K562 (cell line): ENCODE measurements around the gene ADGRB3. TPM values are rescaled to one million over a fixed set of nuclear protein-coding genes. Genes with fewer than 3 reads are reported as not detected.

Experiments used
- ATAC-seq: fragments of 200-7000 bp; cut with Tn5 transposase; 3 replicates; pipeline ENCODE4 v1.9.1; 2020; ENCODE audit warnings: moderate library complexity
- BruUV-seq: library from RNA; stranded (reverse); fragments of 400-500 nt; replicated peaks from 2 replicates; lab custom pipeline; 2021; lab: Mats Ljungman, UMichigan
- CTCF ChIA-PET: fragments of 300-600 bp; formaldehyde crosslinking; extraction: SDS; loops from one replicate; lab custom pipeline; 2021; ENCODE audit warnings: low intra/inter-chr PET ratio; lab: Yijun Ruan, JAX
- POLR2A ChIA-PET: fragments of 300-600, 350-650 bp; sonication (Branson Sonifier 250); formaldehyde crosslinking; extraction: SDS; loops from one replicate; lab custom pipeline; 2021; ENCODE audit warnings: antibody characterized with exemption, inconsistent platforms; lab: Yijun Ruan, JAX
- DNase-seq, 4 experiments: peaks; one replicate each; pipeline versions ENCODE4 v3.0.0 to v3.0.0-alpha.2; 2011 to 2018; ENCODE audit warnings: low spot score in 3 of 4, mixed read lengths in 3 of 4; ENCODE audit errors: extremely low read depth in 1 of 4
- FAIRE-seq: peaks from 2 replicates; lab custom pipeline; 2011; peaks lifted over from hg19 to GRCh38; lab: Jason Lieb, UNC
- H2AFZ ChIP-seq: 2 replicates; pipeline ENCODE4 v1.6.0; 2011; ENCODE audit warnings: low read depth, low read length, control low read depth, inconsistent platforms
- H3K27ac ChIP-seq: fragments of 200-600 bp; 3 replicates; pipeline ENCODE4 v1.8.0; 2011; ENCODE audit warnings: low read depth, mild to moderate bottlenecking, control low read depth, inconsistent platforms, low read length, moderate library complexity, mixed read lengths; ENCODE audit errors: extremely low read depth
- H3K27me3 ChIP-seq, 2 experiments: fragments of 300-600 bp in 1 of 2; 2 replicates in 1 of 2; 3 replicates in 1 of 2; pipeline versions ENCODE4 v1.6.0 to v1.8.0; 2011; ENCODE audit warnings: inconsistent platforms in 2 of 2, low read length in 2 of 2, mild to moderate bottlenecking in 1 of 2, mixed read lengths in 1 of 2, moderate library complexity in 1 of 2; ENCODE audit not compliant: control insufficient read depth in 2 of 2, insufficient read depth in 2 of 2
- H3K36me3 ChIP-seq: fragments of 300-600 bp; 3 replicates; pipeline ENCODE4 v1.8.0; 2011; ENCODE audit warnings: mild to moderate bottlenecking, low read length, inconsistent platforms; ENCODE audit not compliant: control insufficient read depth, insufficient read depth
- H3K4me1 ChIP-seq, 2 experiments: fragments of 200-600 bp in 1 of 2; replicated peaks in 1 of 2; 2 replicates in 1 of 2; 3 replicates in 1 of 2; pipeline versions ENCODE4 v1.5.1 to v1.8.0; 2011; ENCODE audit warnings: inconsistent platforms in 2 of 2, low read length in 2 of 2, mild to moderate bottlenecking in 1 of 2, mixed read lengths in 1 of 2, moderate library complexity in 1 of 2; ENCODE audit not compliant: control insufficient read depth in 2 of 2, insufficient read depth in 2 of 2
- H3K4me2 ChIP-seq: 2 replicates; pipeline ENCODE4 v1.6.1; 2011; ENCODE audit warnings: low read length, control low read depth, inconsistent platforms, mixed read lengths; ENCODE audit not compliant: insufficient read depth
- H3K4me3 ChIP-seq: fragments of 200-600 bp; sonication (generic), shearing (Covaris generic); 2 replicates; pipeline ENCODE4 v1.5.1; 2016; ENCODE audit warnings: control low read depth, inconsistent platforms
- H3K79me2 ChIP-seq: fragments of 200-600 bp; 3 replicates; pipeline ENCODE4 v1.8.0; 2011; ENCODE audit warnings: low read length, inconsistent platforms; ENCODE audit not compliant: control insufficient read depth, insufficient read depth
- H3K9ac ChIP-seq, 2 experiments: 2 replicates each; pipeline versions ENCODE4 v1.6.0 to v1.6.1; 2011; ENCODE audit warnings: low read depth in 2 of 2, low read length in 2 of 2, control low read depth in 1 of 2, inconsistent platforms in 1 of 2, mild to moderate bottlenecking in 1 of 2, mixed read lengths in 1 of 2; ENCODE audit not compliant: insufficient read depth in 1 of 2
- H3K9me1 ChIP-seq: one replicate; pipeline ENCODE4 v1.6.0; 2011; ENCODE audit warnings: inconsistent platforms, mild to moderate bottlenecking, low read length, moderate library complexity; ENCODE audit not compliant: control insufficient read depth, insufficient read depth
- H3K9me3 ChIP-seq: replicated peaks from 2 replicates; pipeline ENCODE4 v1.5.1; 2011; ENCODE audit warnings: low read depth, low read length, inconsistent platforms; ENCODE audit not compliant: control insufficient read depth, insufficient read depth
- H4K20me1 ChIP-seq: replicated peaks from 2 replicates; pipeline ENCODE4 v1.6.1; 2011; ENCODE audit warnings: low read length, inconsistent platforms, mixed read lengths; ENCODE audit not compliant: control insufficient read depth, insufficient read depth
- ATF1 ChIP-seq, 2 experiments: fragments of 450-650 bp in 1 of 2; IDR thresholded peaks; 2 replicates each; pipeline ENCODE4 v1.6.1; 2016; ENCODE audit warnings: missing compliant biosample characterization in 1 of 2, missing genetic modification characterization in 1 of 2
- CREBBP ChIP-seq: IDR thresholded peaks from one replicate; pipeline ENCODE4 v1.6.1; 2012; ENCODE audit warnings: low read depth, mild to moderate bottlenecking, control low read depth, inconsistent platforms, low read length
- E2F1 ChIP-seq: sonication (generic); formaldehyde crosslinking; IDR thresholded peaks from 2 replicates; pipeline ENCODE4 v1.8.1; 2023; ENCODE audit warnings: mild to moderate bottlenecking, missing genetic modification reagents, moderate library complexity
- MYNN ChIP-seq, 2 experiments: sonication (generic); formaldehyde crosslinking in 1 of 2; IDR thresholded peaks; 2 replicates each; pipeline versions ENCODE4 v1.5.0 to v1.6.1; 2016 to 2020; ENCODE audit warnings: antibody characterized with exemption in 1 of 2, missing genetic modification reagents in 1 of 2
- PHF21A ChIP-seq: fragments of 450-650 bp; IDR thresholded peaks from 2 replicates; pipeline ENCODE4 v1.6.1; 2017; ENCODE audit warnings: low read depth, borderline replicate concordance
- RBM34 ChIP-seq: fragments of 200-400 bp; formaldehyde crosslinking; IDR thresholded peaks from 2 replicates; pipeline ENCODE4 v1.6.1; 2018; ENCODE audit warnings: low read length, borderline replicate concordance; ENCODE audit not compliant: insufficient read depth
- STAG1 ChIP-seq: sonication (generic); formaldehyde crosslinking; IDR thresholded peaks from 2 replicates; pipeline ENCODE4 v1.5.0; 2020; ENCODE audit warnings: missing genetic modification reagents, borderline replicate concordance
- TSHZ1 ChIP-seq: fragments of 250-450 bp; sonication (Bioruptor Pico); IDR thresholded peaks from 2 replicates; pipeline ENCODE4 v1.4.0; 2020; ENCODE audit warnings: mild to moderate bottlenecking, moderate library complexity
- ZNF140 ChIP-seq: fragments of 250-450 bp; sonication (Bioruptor Pico); IDR thresholded peaks from 2 replicates; pipeline ENCODE4 v1.8.0; 2021; ENCODE audit warnings: moderate library complexity, mild to moderate bottlenecking, inconsistent platforms
- ZNF609 ChIP-seq: sonication (generic); formaldehyde crosslinking; IDR thresholded peaks from 2 replicates; pipeline ENCODE4 v1.8.1; 2023; ENCODE audit warnings: missing genetic modification reagents, mild to moderate bottlenecking, borderline replicate concordance
- ZNF699 ChIP-seq: fragments of 250-450 bp; sonication (Bioruptor Pico); IDR thresholded peaks from 2 replicates; pipeline ENCODE4 v1.8.0; 2021; ENCODE audit warnings: mild to moderate bottlenecking, moderate library complexity; ENCODE audit not compliant: insufficient replicate concordance
- ZNF707 ChIP-seq: fragments of 250-450 bp; sonication (Bioruptor Pico); conservative IDR thresholded peaks from 2 replicates; pipeline ENCODE4 v1.8.0; 2022; ENCODE audit warnings: inconsistent platforms, mild to moderate bottlenecking, moderate library complexity
- WGBS: fragments of 100-300 bp; shearing (Covaris generic); methylation state at CpG from one replicate; pipeline ENCODE4 v1.1.6; 2016; ENCODE audit warnings: low coverage, mixed read lengths; ENCODE audit not compliant: insufficient coverage; ENCODE audit errors: missing lambda C conversion rate; 5-methylcytosine and 5-hydroxymethylcytosine counted together
- in situ Hi-C: fragments of 300-500 bp; cut with MboI; formaldehyde crosslinking; loops from 4 replicates; pipeline ENCODE4 v1.15.0; 2018; ENCODE audit warnings: inconsistent platforms, mixed read lengths
- intact Hi-C: fragments of 100-400 bp; cut with micrococcal nuclease; formaldehyde crosslinking; loops from 2 replicates; pipeline ENCODE4 v1.14.2; 2022
- polyA plus RNA-seq, 8 experiments: library from polyadenylated mRNA; depleted of rRNA in 4 of 8; stranded (reverse) in 5 of 8; unstranded in 3 of 8; fragments of >200 nt; fragmentation: Nextera tagmentation in 2 of 8; fragmentation: Illumina TruSeq in 1 of 8; extraction: Ambion mirVana in 2 of 8; extraction: Trizol in 1 of 8; gene quantifications; 2 replicates each; pipeline versions ENCODE4 v1.2.1 to v1.2.3, GENCODE V29; 2011 to 2014; ENCODE audit warnings: inconsistent platforms in 1 of 8, missing spikeins in 1 of 8
- total RNA-seq, 7 experiments: library from RNA; depleted of rRNA in 6 of 7; stranded (reverse); fragments of >200 nt in 6 of 7; fragmentation: Illumina TruSeq in 2 of 7; extraction: Trizol in 2 of 7; gene quantifications; 2 replicates each; pipeline versions ENCODE4 v1.2.1 to v1.2.3, GENCODE V29; 2011 to 2021; ENCODE audit warnings: low replicate concordance in 1 of 7

Gene ADGRB3
- total and polyA plus RNA-seq, 9 of the 15 experiments (the other 6 are each of a cell fraction or from before 2014, with no cell fraction given), result 0.90 to 7.8 (median 2.4) TPM

GRCh38 chr6:68779366-68779765, 144.3 kb downstream of the ADGRB3 start:
- ChIA-PET CTCF (interaction anchor here (0.7 to 4.7 kb wide), 4 partner anchors 141 to 436 kb away, joined by 3 to 47 read pairs (median 5); partner anchors contain the start of gene ADGRB3), POLR2A (no interaction called here)
- intact Hi-C loops, result loop anchor here (5.0 to 10.0 kb wide), 2 partner anchors 222 to 1715 kb away; no protein-coding TSS in a partner anchor
- H3K27ac ChIP-seq, result no peak overlapping the region
- H3K79me2 ChIP-seq, result no peaks in the 10 kb centered on the region
- H3K4me2 ChIP-seq, result no peak overlapping the region
- in situ Hi-C loops, result loop anchor here (5.0 to 25.0 kb wide), 4 partner anchors 142 to 1867 kb away; partner anchors contain the start of gene ADGRB3
- no peak overlapping the region for H3K9ac ChIP-seq
- BruUV-seq, result no TSS peak
- no peaks in the 10 kb centered on the region for H3K9me1 ChIP-seq
- no peak for FAIRE-seq
- ATAC-seq, result no peak
- no peaks in the 10 kb centered on the region for H3K27me3 ChIP-seq
- H3K4me1 ChIP-seq, result 0 out of 5 replicates have a peak, but pooled peaks cover 0 to 3% of the 10 kb centered on the region in 2 experiments
- no peak overlapping the region for H2AFZ ChIP-seq
- no peaks in the 10 kb centered on the region for H4K20me1 ChIP-seq
- no peak for DNase-seq
- H3K9me3 ChIP-seq, result 0 out of 2 replicates have a peak, but pooled peaks cover 4% of the 10 kb centered on the region
- WGBS, result 36% methylated on average over 2 of the region's 2 CpGs
- H3K4me3 ChIP-seq, result no peak overlapping the region
- H3K36me3 ChIP-seq, result no peaks in the 10 kb centered on the region
- TF ChIP-seq CREBBP, result no peak
- no peak for TF ChIP-seq PHF21A
- no peak for TF ChIP-seq ATF1 (CRISPR knock-in tag; IDR thresholded peaks at IDR 0.05)
- TF ChIP-seq ATF1 (tag; IDR thresholded peaks at IDR 0.05), result no peak
- TF ChIP-seq MYNN (IDR thresholded peaks at IDR 0.05), result no peak
- TF ChIP-seq MYNN (CRISPR knock-in tag; IDR thresholded peaks at IDR 0.05), result no peak
- TF ChIP-seq RBM34, result no peak
- TF ChIP-seq E2F1, result no peak
- TF ChIP-seq ZNF140, result no peak
- no peak for TF ChIP-seq ZNF707
- no peak for TF ChIP-seq STAG1 (CRISPR knock-in tag)
- no peak for TF ChIP-seq ZNF699 (CRISPR knock-in tag)
- TF ChIP-seq TSHZ1, result no peak
- TF ChIP-seq ZNF609 (CRISPR knock-in tag), result no peak
